H1 (cell line): Measurements from ENCODE around the gene OTX2. TPM values are rescaled to one million over a fixed set of nuclear protein-coding genes. Genes with fewer than 3 reads are reported as not detected.

Experiments
- CTCF ChIA-PET: fragments of 300-600 bp; sonication (Branson Sonifier 250); formaldehyde crosslinking; loops from one replicate; lab custom pipeline; 2021; ENCODE audit not compliant: partially characterized antibody; lab: Charles Lee
- POLR2A ChIA-PET: fragments of 300-600 bp; sonication (Branson Sonifier 250); formaldehyde crosslinking; loops from one replicate; lab custom pipeline; 2021; ENCODE audit warnings: inconsistent platforms; ENCODE audit not compliant: partially characterized antibody; lab: Charles Lee
- DNase-seq, 2 experiments: peaks; one replicate each; pipeline versions ENCODE4 v3.0.0 to v3.0.0-alpha.2; 2010 to 2022; ENCODE audit warnings: low spot score in 2 of 2, low read depth in 1 of 2, mixed read lengths in 1 of 2
- FAIRE-seq: peaks from 2 replicates; lab custom pipeline; 2011; peaks lifted over from hg19 to GRCh38; lab: Jason Lieb, UNC
- H2AFZ ChIP-seq: 2 replicates; pipeline ENCODE4 v1.8.1; 2012; ENCODE audit warnings: low read length, inconsistent platforms
- H2AK5ac ChIP-seq: 2 replicates; pipeline ENCODE4 v1.6.1; 2013; ENCODE audit warnings: low read depth, low read length
- H2BK120ac ChIP-seq: replicated peaks from 2 replicates; pipeline ENCODE3; 2013; ENCODE audit warnings: low read depth, low read length, inconsistent platforms
- H2BK12ac ChIP-seq: 2 replicates; pipeline ENCODE4 v1.6.1; 2013; ENCODE audit warnings: low read depth, low read length
- H2BK15ac ChIP-seq: 2 replicates; pipeline ENCODE4 v1.6.1; 2013; ENCODE audit warnings: low read length
- H2BK20ac ChIP-seq: 2 replicates; pipeline ENCODE4 v1.6.1; 2013; ENCODE audit warnings: low read length
- H2BK5ac ChIP-seq: 2 replicates; pipeline ENCODE4 v1.6.1; 2013; ENCODE audit warnings: low read depth, low read length
- H3K14ac ChIP-seq: 2 replicates; pipeline ENCODE4 v1.6.1; 2013; ENCODE audit warnings: inconsistent platforms; ENCODE audit not compliant: insufficient read length
- H3K18ac ChIP-seq: 2 replicates; pipeline ENCODE4 v1.6.1; 2013; ENCODE audit warnings: low read length; ENCODE audit errors: extremely low read depth
- H3K23ac ChIP-seq: 2 replicates; pipeline ENCODE4 v1.6.1; 2013; ENCODE audit warnings: inconsistent platforms; ENCODE audit not compliant: insufficient read length
- H3K23me2 ChIP-seq: 2 replicates; pipeline ENCODE4 v1.6.1; 2013; ENCODE audit warnings: low read depth, low read length
- H3K27ac ChIP-seq: 2 replicates; pipeline ENCODE4 v1.6.1; 2011; ENCODE audit warnings: low read depth, low read length, inconsistent platforms
- H3K27me3 ChIP-seq, 4 experiments: replicated peaks in 1 of 4; 1 replicate in 1 of 4; 2 replicates in 3 of 4; pipeline versions ENCODE4 v1.6.1 to v1.8.1; 2011 to 2013; ENCODE audit warnings: low read length in 3 of 4, mild to moderate bottlenecking in 3 of 4, inconsistent platforms in 2 of 4, mixed read lengths in 2 of 4, moderate library complexity in 1 of 4; ENCODE audit not compliant: control insufficient read depth in 3 of 4, insufficient read depth in 3 of 4; ENCODE audit errors: extremely low read depth in 1 of 4
- H3K36me3 ChIP-seq, 4 experiments: 2 replicates each; pipeline versions ENCODE4 v1.6.1 to v1.8.1; 2011 to 2013; ENCODE audit warnings: mild to moderate bottlenecking in 4 of 4, low read length in 3 of 4, moderate library complexity in 2 of 4, control low read depth in 1 of 4, inconsistent platforms in 1 of 4; ENCODE audit not compliant: insufficient read depth in 4 of 4, control insufficient read depth in 2 of 4
- H3K4ac ChIP-seq: replicated peaks from 2 replicates; pipeline ENCODE3; 2013; ENCODE audit warnings: low read length, low read depth, mixed read lengths, inconsistent platforms; ENCODE audit not compliant: insufficient read length
- H3K4me1 ChIP-seq, 4 experiments: replicated peaks in 1 of 4; 1 replicate in 1 of 4; 2 replicates in 3 of 4; pipeline versions ENCODE4 v1.6.1 to v1.8.1; 2011 to 2013; ENCODE audit warnings: low read length in 3 of 4, inconsistent platforms in 2 of 4, mixed read lengths in 1 of 4; ENCODE audit not compliant: insufficient read depth in 4 of 4, control insufficient read depth in 3 of 4
- H3K4me2 ChIP-seq, 2 experiments: 2 replicates each; pipeline versions ENCODE4 v1.6.1 to v1.8.1; 2011 to 2013; ENCODE audit warnings: low read depth in 2 of 2, low read length in 2 of 2, control low read depth in 1 of 2, inconsistent platforms in 1 of 2, mild to moderate bottlenecking in 1 of 2; ENCODE audit not compliant: insufficient read depth in 1 of 2
- H3K4me3 ChIP-seq, 4 experiments: fragments of 200-600, 300-600 bp in 1 of 4; sonication (generic), shearing (Covaris generic), sonication (Bioruptor Twin) in 1 of 4; 2 replicates each; pipeline versions ENCODE4 v1.5.1 to v1.8.1; 2011 to 2016; ENCODE audit warnings: low read length in 4 of 4, low read depth in 3 of 4, control low read depth in 2 of 4, inconsistent platforms in 2 of 4, mild to moderate bottlenecking in 2 of 4, mixed read lengths in 1 of 4, moderate library complexity in 1 of 4; ENCODE audit not compliant: insufficient read depth in 2 of 4; ENCODE audit errors: extremely low read depth in 1 of 4
- H3K56ac ChIP-seq: replicated peaks from 2 replicates; pipeline ENCODE3; 2013; ENCODE audit warnings: low read depth, mild to moderate bottlenecking, mixed read lengths, low read length, inconsistent platforms; ENCODE audit not compliant: insufficient read length
- H3K79me1 ChIP-seq: 2 replicates; pipeline ENCODE4 v1.6.1; 2013; ENCODE audit warnings: low read depth, low read length, control low read depth
- H3K79me2 ChIP-seq, 2 experiments: 2 replicates each; pipeline versions ENCODE4 v1.6.1 to v1.8.1; 2012 to 2013; ENCODE audit warnings: low read length in 2 of 2, mild to moderate bottlenecking in 2 of 2, inconsistent platforms in 1 of 2; ENCODE audit not compliant: insufficient read depth in 2 of 2, control insufficient read depth in 1 of 2
- H3K9ac ChIP-seq, 4 experiments: replicated peaks in 1 of 4; 1 replicate in 1 of 4; 2 replicates in 3 of 4; pipeline versions ENCODE4 v1.6.1 to v1.8.1; 2011 to 2013; ENCODE audit warnings: low read depth in 3 of 4, low read length in 3 of 4, control low read depth in 2 of 4, mild to moderate bottlenecking in 2 of 4, moderate library complexity in 2 of 4, inconsistent platforms in 1 of 4; ENCODE audit errors: extremely low read depth in 1 of 4
- H3K9me3 ChIP-seq, 2 experiments: 2 replicates each; pipeline versions ENCODE4 v1.6.1 to v1.8.1; 2012 to 2013; ENCODE audit warnings: mild to moderate bottlenecking in 2 of 2, moderate library complexity in 2 of 2, control low read depth in 1 of 2, inconsistent platforms in 1 of 2, low read depth in 1 of 2, low read length in 1 of 2, mixed read lengths in 1 of 2; ENCODE audit not compliant: insufficient read depth in 2 of 2
- H4K20me1 ChIP-seq, 2 experiments: replicated peaks in 1 of 2; 2 replicates each; pipeline versions ENCODE3 to v1.8.1; 2011 to 2013; ENCODE audit warnings: inconsistent platforms in 2 of 2, low read length in 2 of 2, mild to moderate bottlenecking in 1 of 2; ENCODE audit not compliant: insufficient read depth in 2 of 2, control insufficient read depth in 1 of 2
- H4K5ac ChIP-seq: 2 replicates; pipeline ENCODE4 v1.6.1; 2013; ENCODE audit warnings: low read length, low read depth, mixed read lengths, inconsistent platforms; ENCODE audit not compliant: insufficient read length
- H4K8ac ChIP-seq: 2 replicates; pipeline ENCODE4 v1.8.0; 2013; ENCODE audit warnings: mild to moderate bottlenecking, moderate library complexity, low read length, inconsistent platforms; ENCODE audit not compliant: insufficient read depth; ENCODE audit errors: extremely low read depth
- H4K91ac ChIP-seq: replicated peaks from 2 replicates; pipeline ENCODE3; 2013; ENCODE audit warnings: low read length, mixed read lengths, inconsistent platforms; ENCODE audit not compliant: insufficient read length
- BRCA1 ChIP-seq: IDR thresholded peaks from 2 replicates; pipeline ENCODE4 v1.6.1; 2012; ENCODE audit warnings: low read depth, low read length, improper control_type of control experiment
- CTBP2 ChIP-seq: IDR thresholded peaks from 2 replicates; pipeline ENCODE4 v1.7.0; 2011; ENCODE audit warnings: borderline replicate concordance, mild to moderate bottlenecking, moderate library complexity, mixed read lengths, low read length; ENCODE audit not compliant: insufficient read depth, insufficient read length
- E2F6 ChIP-seq: IDR thresholded peaks from 2 replicates; pipeline ENCODE4 v1.6.1; 2012; ENCODE audit warnings: inconsistent platforms
- EGR1 ChIP-seq: IDR thresholded peaks from 2 replicates; pipeline ENCODE4 v1.6.1; 2011; ENCODE audit warnings: low read depth, low read length, borderline replicate concordance
- JUN ChIP-seq: IDR thresholded peaks from 2 replicates; pipeline ENCODE4 v1.6.1; 2011; ENCODE audit warnings: low read depth, mild to moderate bottlenecking, improper control_type of control experiment, low read length
- SIN3A ChIP-seq, 2 experiments: IDR thresholded peaks in 1 of 2; conservative IDR thresholded peaks in 1 of 2; 2 replicates each; pipeline ENCODE4 v1.6.1; 2011 to 2012; ENCODE audit warnings: low read length in 2 of 2, improper control_type of control experiment in 1 of 2, low read depth in 1 of 2, mild to moderate bottlenecking in 1 of 2
- SUZ12 ChIP-seq: fragments of 200-600 bp; sonication (generic); IDR thresholded peaks from 2 replicates; pipeline ENCODE4 v1.6.1; 2012; ENCODE audit warnings: mild to moderate bottlenecking, inconsistent platforms, low read length, moderate library complexity, mixed read lengths
- TAF7 ChIP-seq: optimal IDR thresholded peaks from 2 replicates; pipeline ENCODE3; 2011; ENCODE audit warnings: low read depth, mild to moderate bottlenecking, inconsistent platforms, low read length, moderate library complexity, borderline replicate concordance
- YY1 ChIP-seq: IDR thresholded peaks from 2 replicates; pipeline ENCODE4 v1.6.1; 2011; ENCODE audit warnings: low read depth, mild to moderate bottlenecking, low read length
- WGBS, 2 experiments: shearing (Covaris generic) in 1 of 2; methylation state at CpG; one replicate each; pipeline versions ENCODE4 v1.1.6 to v1.1.7; 2013 to 2015; ENCODE audit warnings: low lambda C conversion rate in 2 of 2, mixed read lengths in 2 of 2, inconsistent platforms in 1 of 2, low coverage in 1 of 2, missing lambda C conversion rate in 1 of 2; ENCODE audit not compliant: insufficient replicate concordance in 2 of 2, insufficient coverage in 1 of 2, insufficient read length in 1 of 2; ENCODE audit errors: extremely low coverage in 1 of 2, missing lambda C conversion rate in 1 of 2; 5-methylcytosine and 5-hydroxymethylcytosine counted together
- polyA plus RNA-seq, 7 experiments: library from polyadenylated mRNA; depleted of rRNA in 3 of 7; stranded (reverse) in 5 of 7; unstranded in 2 of 7; fragments of >200 nt in 5 of 7; fragments of 200-250 nt in 2 of 7; gene quantifications; 1 replicate in 5 of 7; 2 replicates in 1 of 7; 4 replicates in 1 of 7; pipeline versions ENCODE4 v1.2.1 to v1.2.3, GENCODE V29; 2011 to 2013; ENCODE audit warnings: missing spikeins in 2 of 7, mixed read lengths in 2 of 7
- total RNA-seq: library from RNA; stranded (reverse); fragmentation: NEBNext Ultra II Directional; extraction: Animal tissue kit (Norgen Biotek cat#: 25700); gene quantifications from 2 replicates; pipeline ENCODE4 v1.2.1, GENCODE V29; 2021

The OTX2 gene
- total and polyA plus RNA-seq, 2 of the 8 experiments (the other 6 are each of a cell fraction or from before 2014, with no cell fraction given) = 33.9 to 155 TPM

DNA sequence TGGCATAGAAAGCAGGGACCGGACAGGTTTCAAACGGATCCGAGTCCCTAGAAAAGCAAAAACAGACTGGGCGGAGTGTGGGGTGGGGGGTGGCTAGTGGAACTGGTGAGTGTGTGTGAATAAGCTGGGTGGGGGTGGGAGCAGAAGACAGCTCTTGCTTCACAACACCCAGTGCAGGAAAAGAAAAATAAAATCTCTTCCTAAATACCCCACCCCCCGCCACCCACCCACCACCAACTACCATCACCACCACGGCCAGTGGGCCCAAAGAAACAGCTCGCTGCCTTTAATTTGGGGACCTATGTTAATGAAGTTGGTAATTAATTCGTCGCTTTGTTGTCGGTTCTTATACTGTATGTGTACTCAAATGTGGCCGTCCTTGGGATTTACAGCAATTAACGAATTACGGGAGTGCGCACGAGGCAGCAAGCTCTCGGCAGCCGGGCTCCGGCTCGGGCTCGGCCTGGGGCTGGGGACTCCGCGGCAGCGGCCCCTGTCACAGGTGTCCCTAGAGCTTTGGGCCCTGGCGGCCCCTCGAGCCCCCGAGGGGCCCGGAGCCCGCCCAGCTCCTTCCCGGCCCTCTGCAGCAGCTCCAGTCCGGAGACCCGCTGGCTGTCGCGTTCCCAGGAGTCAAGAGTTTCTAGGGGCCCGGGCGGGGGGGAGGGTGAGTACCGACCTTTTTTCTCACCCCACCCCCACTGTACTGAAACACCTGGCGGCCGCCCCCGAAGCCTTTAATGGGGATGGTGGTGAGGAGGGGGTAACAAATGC lies 1.5 kb upstream of the OTX2 start:
- H3K27me3 ChIP-seq = peaks cover 26 to 92% (median 73%) of the 10 kb centered on the region in 4 experiments; a peak in 6 of 7 replicates
- DNase-seq (peak in 1 of 2 experiments; percentile 71), FAIRE-seq (no peak)
- no peak overlapping the region for H3K9ac ChIP-seq
- 1% methylated on average over 26 of the region's 39 CpGs; no CpG with 5 or more reads in 1 of the 2 experiments for WGBS, 2 experiments
- H3K79me1 ChIP-seq = no peaks in the 10 kb centered on the region
- peak overlapping the region; percentile 16; the same call in 1 of the 2 replicates for H2BK5ac ChIP-seq
- H4K91ac ChIP-seq = peak overlapping the region; percentile 25
- no peak overlapping the region for H3K23ac ChIP-seq
- H2BK20ac ChIP-seq = peak overlapping the region; percentile 67; the same call in 1 of the 2 replicates
- H3K79me2 ChIP-seq = peaks cover 0 to 19% of the 10 kb centered on the region in 2 experiments; a peak in 2 of 4 replicates
- H4K20me1 ChIP-seq = no peaks in the 10 kb centered on the region
- H4K5ac ChIP-seq = peak overlapping the region; percentile 36
- no peaks in the 10 kb centered on the region for H3K9me3 ChIP-seq
- H3K4ac ChIP-seq = no peak overlapping the region
- H2BK15ac ChIP-seq = no peak overlapping the region
- no peak overlapping the region for H2AK5ac ChIP-seq
- H3K36me3 ChIP-seq = peaks cover 0 to 3% (median 0%) of the 10 kb centered on the region in 4 experiments; a peak in 1 of 8 replicates
- peak overlapping the region; percentile 75 to 87 for H3K4me2 ChIP-seq
- peak overlapping the region; percentile 65 to 90 (median 81); a peak in 7 of 8 replicates for H3K4me3 ChIP-seq
- peaks cover 14 to 28% (median 25%) of the 10 kb centered on the region in 4 experiments for H3K4me1 ChIP-seq
- no peak overlapping the region for H3K27ac ChIP-seq
- CTCF ChIA-PET = interaction anchor here (0.7 to 4.5 kb wide), 11 partner anchors 10 to 265 kb away, joined by 3 to 19 read pairs (median 3); no protein-coding TSS in a partner anchor
- peak overlapping the region; percentile 18; the same call in 1 of the 2 replicates for H2BK12ac ChIP-seq
- no peak overlapping the region for H3K14ac ChIP-seq
- peaks cover 22% of the 10 kb centered on the region; the same call in 1 of the 2 replicates for H3K23me2 ChIP-seq
- peak overlapping the region; percentile 90 for H4K8ac ChIP-seq
- peak overlapping the region; percentile 51; the same call in 1 of the 2 replicates for H3K18ac ChIP-seq
- no peak overlapping the region for H3K56ac ChIP-seq
- no peak overlapping the region for H2AFZ ChIP-seq
- POLR2A ChIA-PET = interaction anchor here (0.8 to 4.6 kb wide), 7 partner anchors 8 to 240 kb away, joined by 3 to 53 read pairs (median 4); no protein-coding TSS in a partner anchor
- no peak overlapping the region for H2BK120ac ChIP-seq
- TF ChIP-seq E2F6 (0 out of 2 replicates have a peak, but pooled peaks have one; percentile 56), SUZ12 (peak; percentile 13; the same call in 1 of the 2 replicates), JUN (no peak), TAF7 (peak; percentile 38), BRCA1 (no peak), EGR1 (0 out of 2 replicates have a peak, but pooled peaks have one; percentile 3), YY1 (no peak), CTBP2 (peak; percentile 55), SIN3A (conservative IDR thresholded peaks at IDR 0.05 in 1 of 2, IDR thresholded peaks at IDR 0.05 in 1 of 2; ENCODE audit: low read depth in 1 of 2, low read length in 2 of 2) (0 out of 4 replicates have a peak, but pooled peaks of 1 of the 2 experiments have one; percentile 41)
